Endometrium (tissue), 2 donors: ENCODE data around the gene UBE2I.
"Not testable (repeated sequence)": the region's sequence is repeated elsewhere in the genome, so short reads cannot be mapped to it uniquely, and the experiment has no call there.

Experiments
- FAIRE-seq: peaks from 2 replicates; lab custom pipeline; 2012; peaks lifted over from hg19 to GRCh38; lab: Jason Lieb, UNC
- donor health status: control.
- donor health status: control.

The UBE2I gene

DNA sequence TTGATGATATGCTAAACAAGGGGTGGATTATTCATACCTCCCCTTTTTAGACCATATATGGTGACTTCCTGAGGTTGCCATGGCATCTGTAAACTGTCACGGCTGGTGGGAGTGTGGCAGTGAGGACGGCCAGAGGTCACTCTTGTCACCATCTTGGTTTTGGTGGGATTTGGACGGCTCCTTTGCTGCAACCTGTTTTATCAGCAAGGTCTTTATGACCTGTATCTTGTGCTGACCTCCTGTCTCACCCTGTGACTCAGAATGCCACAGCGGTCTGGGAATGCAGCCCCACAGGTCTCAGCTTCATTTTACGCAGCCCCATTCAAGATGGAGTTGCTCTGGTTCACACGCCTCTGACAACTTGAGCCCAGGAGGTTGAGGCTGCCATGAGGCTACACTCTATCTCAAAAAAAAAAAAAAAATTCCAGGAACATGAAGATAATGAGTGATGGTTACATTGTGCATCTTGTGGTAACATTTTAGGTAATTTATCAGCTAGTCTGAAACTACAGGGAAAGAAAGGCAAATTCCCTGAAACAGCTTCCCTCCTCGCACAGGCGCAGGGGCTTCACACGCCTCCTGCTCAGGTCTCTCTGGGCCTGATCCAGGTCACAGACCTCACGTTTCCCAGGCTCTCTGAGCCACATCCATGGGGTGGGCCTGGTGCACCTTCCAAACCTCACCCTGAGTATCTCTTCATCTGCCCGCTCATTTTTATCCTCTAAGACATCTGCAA lies 15.3 kb upstream of the UBE2I start:
- no peak for FAIRE-seq

GRCh38 chr16:1295465-1295864 lies 14.0 kb upstream of the UBE2I start:
- no peak for FAIRE-seq

GRCh38 chr16:1296688-1297017 lies 12.8 kb upstream of the UBE2I start:
- FAIRE-seq, result not testable (repeated sequence)

DNA sequence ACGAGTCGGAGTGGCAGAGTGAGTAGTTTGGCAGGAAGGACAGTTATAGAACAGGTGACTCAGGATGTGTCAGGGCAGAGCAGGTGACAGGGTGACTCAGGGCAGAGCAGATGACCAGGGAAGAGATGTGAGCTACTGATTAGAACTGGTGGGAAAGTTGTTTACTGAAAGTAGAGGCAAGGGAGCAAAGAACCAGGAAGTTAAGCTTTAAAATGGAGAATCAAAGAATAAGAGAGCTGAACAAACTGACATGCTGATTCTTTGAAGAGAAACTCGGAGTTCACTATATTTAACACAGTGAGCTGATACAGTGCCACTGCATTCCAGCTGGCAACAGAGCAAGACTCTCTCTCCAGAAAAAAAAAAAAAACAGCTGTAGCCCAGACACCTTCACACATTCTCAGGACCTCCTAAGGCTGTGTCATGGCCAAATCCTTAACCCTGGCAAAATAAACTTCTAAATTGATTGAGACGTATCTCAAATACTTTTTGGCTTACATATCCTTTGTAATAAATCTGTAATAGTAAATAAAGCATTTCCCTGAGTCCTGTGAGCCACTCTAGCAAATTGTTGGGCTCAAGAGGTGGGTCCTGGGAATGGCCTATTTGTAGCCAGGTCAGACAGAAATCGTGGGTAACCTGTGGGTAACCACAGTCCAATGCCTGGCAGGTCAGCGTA lies 12.3 kb upstream of the UBE2I start:
- FAIRE-seq, result no peak

- no peak for FAIRE-seq
These were observed 11.0 kb upstream of the UBE2I start for GRCh38 chr16:1298406-1298805.

- no peak for FAIRE-seq
These were observed 10.2 kb upstream of the UBE2I start for GRCh38 chr16:1299012-1299867.

DNA sequence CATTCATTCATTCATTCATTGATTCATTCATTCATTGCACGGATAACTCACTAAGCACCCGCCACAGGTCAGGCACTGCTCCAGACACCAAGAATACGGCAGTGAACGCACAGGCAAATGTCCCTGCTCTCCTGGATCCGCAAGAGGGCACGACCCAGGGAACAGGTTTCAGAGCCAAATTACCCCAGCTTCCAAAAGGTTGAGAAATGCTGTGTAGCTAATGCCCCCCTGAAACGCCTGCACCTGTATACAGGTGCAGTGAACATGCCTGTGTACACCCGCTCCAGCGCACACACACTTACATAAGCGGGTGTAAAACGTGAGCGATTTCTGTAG lies 9.6 kb upstream of the UBE2I start:
- no peak for FAIRE-seq

DNA sequence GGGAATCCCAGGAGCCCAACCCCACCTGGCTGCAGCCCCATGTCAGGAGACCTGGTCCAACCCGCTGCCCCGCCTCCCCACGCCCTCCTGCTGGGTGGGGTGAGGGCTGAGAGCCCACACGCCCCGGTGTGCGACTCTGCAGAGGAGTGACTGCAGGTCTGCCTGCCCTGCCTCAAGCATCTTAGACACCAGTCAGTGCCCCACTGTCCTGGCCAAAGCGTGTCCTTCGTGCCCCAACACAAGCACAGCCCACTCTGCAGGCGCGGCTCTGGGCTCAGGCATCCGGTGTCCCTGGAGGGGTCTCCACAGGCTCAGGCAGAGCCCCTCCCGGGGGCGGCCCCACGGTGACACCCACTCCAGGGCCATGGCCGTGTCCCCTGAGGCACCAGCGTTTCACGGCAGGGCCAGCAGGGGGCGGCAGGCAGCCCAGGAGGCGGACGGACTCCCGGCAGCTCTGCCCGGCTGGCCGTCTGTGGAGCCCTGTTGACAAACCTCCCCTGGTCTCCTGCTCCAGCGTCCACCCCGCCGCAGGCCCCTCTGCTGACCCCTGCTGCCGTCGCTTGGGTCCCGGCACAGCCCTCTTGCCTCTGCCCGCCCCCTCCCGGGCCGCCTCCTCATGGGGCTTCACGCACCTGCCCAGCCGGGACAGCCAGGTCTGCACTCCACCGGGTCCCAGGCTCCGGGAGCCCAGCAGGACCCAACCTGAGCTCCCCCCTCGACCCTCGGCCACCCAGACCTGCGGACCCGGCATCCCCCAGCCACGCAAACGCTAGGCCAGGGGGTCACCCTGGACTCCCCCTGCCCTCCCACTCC lies 8.6 kb upstream of the UBE2I start:
- no peak for FAIRE-seq

- no peak for FAIRE-seq
These were observed 7.9 kb upstream of the UBE2I start for GRCh38 chr16:1301562-1301961.

- no peak for FAIRE-seq
These were observed 3.6 kb upstream of the UBE2I start for GRCh38 chr16:1305823-1306222.

- FAIRE-seq, result no peak
These were observed 3.1 kb upstream of the UBE2I start for GRCh38 chr16:1306334-1306733.

DNA sequence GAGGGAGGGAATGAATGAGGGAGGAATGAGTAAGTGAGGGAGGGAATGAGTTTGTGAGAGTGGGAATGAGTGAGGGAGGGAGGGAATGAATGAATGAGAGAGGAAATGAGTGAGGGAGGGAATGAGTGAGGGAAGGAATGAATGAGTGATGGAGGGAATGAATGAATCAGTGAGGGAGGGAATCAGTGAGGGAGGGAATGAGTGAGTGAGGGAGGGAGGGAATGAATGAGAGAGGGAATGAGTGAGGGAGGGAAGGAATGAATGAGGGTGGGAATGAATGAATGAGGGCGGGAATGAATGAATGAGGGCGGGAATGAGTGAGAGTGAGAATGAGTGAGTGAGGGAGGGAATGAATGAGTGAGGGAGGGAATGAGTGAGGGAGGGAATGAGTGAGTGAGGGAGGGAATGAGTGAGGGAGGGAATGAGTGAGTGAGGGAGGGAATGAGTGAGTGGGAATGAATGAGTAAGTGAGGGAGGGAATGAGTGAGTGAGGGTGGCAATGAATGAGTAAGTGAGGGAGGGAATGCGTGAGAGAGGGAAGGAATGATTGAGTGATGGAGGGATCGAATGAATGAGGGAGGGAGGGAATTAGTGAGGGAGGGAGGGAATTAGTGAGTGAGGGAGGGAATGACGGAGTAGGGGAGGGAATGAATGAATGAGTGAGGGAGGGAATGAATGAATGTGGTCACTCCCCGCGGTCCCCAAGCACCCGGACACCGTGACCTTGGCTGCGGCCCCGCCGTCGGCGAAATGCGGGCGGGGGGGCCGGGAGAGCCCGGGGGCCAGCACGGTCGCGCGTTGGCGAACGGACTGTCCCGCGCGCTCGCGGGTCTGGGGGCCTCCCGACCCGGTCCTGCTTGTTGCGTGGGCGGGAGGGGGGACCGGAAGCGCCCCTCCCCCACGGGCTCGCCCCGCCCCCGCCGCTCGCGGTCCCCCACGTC lies 1.1 kb upstream of the UBE2I start:
- no peak for FAIRE-seq

GRCh38 chr16:1309888-1310831 lies 724 bp downstream of the UBE2I start:
- no peak for FAIRE-seq

DNA sequence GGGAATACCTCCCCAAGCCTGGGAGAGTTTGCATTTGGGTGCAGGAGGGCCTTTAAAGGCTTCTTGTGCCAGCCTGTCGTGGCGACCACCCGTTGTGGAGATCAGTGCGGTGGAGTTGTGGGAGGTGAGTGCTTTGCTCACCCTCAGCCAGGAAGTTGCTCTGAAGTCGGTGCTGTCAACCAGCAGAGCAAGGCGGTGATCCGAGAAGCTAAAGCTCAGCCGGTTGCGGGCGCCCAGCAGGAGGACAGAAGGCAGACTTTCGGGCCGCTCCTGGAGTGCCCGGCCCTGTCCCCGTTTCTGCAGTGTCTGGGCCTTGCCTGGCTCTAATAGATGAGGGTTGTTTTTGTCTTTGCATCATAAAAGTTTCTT lies 1.4 kb downstream of the UBE2I start:
- no peak for FAIRE-seq

GRCh38 chr16:1311212-1311737 lies 1.8 kb downstream of the UBE2I start:
- FAIRE-seq, result no peak

DNA sequence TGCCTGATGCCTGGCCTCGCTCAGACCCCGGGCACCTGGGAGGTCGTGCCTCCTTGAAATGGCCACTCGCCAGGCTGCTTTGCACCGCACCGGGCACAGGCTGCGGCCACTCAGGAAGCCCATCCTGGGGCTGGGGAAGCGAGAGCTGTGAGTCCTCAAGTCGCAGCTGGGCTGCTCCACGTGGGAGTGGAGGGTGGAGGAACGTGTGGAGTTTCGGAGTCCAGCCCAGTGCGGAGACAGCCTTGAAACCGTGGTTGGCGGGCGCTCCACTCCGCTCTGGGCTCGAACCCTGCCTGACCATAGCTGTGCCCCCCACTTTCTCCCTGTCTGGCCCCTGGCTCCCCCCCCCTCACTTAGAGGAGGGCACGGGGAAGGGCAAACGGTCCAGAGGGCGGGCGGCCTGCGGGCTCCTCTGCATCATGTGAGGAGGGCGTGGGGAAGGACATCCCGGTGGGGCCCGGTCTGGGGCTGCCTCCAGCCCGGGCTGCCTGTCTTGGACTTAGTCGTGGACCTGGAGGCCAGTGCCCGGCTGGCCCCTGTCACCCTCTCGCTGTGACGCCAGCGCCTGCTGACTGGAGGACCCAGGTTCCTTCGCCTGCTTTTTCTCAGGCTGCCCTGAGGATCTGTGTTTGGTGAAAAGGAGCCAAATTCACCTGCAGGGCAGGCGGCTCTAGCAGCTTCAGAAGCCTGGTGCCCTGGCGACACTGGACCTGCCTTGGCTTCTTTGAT lies 2.5 kb downstream of the UBE2I start:
- FAIRE-seq, result no peak

DNA sequence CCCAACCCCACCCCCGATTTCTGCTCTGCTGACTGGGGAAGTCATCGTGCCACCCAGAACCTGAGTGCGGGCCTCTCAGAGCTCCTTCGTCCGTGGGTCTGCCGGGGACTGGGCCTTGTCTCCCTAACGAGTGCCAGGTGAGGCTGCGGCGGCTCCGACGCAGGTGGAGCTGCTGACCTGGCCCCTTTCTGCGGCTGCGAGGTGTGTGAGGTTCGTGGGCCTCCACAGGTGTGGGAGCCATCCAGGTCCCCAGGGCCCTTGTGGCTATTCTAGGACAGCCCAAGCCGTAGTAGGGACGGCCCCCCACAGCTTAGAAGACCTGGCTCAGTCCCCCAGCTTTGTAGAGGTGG lies 3.0 kb downstream of the UBE2I start:
- FAIRE-seq, result no peak

- FAIRE-seq, result no peak
These were observed 3.5 kb downstream of the UBE2I start for GRCh38 chr16:1312903-1313302.

DNA sequence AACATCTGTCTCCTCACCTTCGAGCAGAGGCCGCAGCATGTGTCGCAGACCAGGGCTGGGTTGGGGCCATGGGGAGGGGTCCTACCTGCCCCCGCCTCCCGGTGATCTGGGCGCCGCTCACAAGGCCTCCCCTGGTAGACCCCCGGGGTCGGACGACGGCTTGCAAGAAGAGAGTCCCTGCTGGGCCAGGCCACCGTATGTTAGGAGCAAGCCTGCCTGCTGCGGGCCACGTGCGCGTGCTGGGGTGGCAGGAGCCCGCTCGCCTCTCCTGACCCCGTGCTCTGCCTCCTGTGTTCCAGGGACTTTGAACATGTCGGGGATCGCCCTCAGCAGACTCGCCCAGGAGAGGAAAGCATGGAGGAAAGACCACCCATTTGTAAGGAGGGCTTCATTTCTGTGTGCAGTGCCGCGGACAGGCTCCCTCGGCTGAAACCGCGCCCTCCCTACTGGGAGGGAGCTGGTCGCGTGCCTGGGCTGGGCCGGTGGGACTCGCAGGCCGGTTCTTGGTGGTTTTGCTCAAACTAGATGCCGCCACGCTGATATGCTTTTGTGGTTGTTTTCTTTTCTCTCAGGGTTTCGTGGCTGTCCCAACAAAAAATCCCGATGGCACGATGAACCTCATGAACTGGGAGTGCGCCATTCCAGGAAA lies 4.4 kb downstream of the UBE2I start:
- FAIRE-seq, result no peak
